ENCODE measurements around the gene SLC25A18.

GRCh38 chr22:17586831-17587440 is 23.6 kb downstream of the SLC25A18 start:
- TF ChIP-seq POLR2AphosphoS5 (IDR thresholded peaks at IDR 0.05; ENCODE audit: low read depth, low read length) (no peak), POLR2A (IDR thresholded peaks at IDR 0.05; ENCODE audit: low read depth, low read length) (no peak), TAF1 (IDR thresholded peaks at IDR 0.05; ENCODE audit: low read depth, low read length) (no peak), PAX5 (IDR thresholded peaks at IDR 0.05; ENCODE audit: insufficient read depth, low read length, severe bottlenecking) (no peak), SPI1 (IDR thresholded peaks at IDR 0.05; ENCODE audit: low read depth, low read length) (no peak), POU2F2 (IDR thresholded peaks at IDR 0.05; ENCODE audit: low read depth, low read length) (no peak)

Measured in GM12891 (cell line).